ENCODE data around the gene ZSCAN2.

GRCh38 chr15:84653584-84653909 lies 52.7 kb downstream of the ZSCAN2 start:
- TF ChIP-seq, protein P1, sequence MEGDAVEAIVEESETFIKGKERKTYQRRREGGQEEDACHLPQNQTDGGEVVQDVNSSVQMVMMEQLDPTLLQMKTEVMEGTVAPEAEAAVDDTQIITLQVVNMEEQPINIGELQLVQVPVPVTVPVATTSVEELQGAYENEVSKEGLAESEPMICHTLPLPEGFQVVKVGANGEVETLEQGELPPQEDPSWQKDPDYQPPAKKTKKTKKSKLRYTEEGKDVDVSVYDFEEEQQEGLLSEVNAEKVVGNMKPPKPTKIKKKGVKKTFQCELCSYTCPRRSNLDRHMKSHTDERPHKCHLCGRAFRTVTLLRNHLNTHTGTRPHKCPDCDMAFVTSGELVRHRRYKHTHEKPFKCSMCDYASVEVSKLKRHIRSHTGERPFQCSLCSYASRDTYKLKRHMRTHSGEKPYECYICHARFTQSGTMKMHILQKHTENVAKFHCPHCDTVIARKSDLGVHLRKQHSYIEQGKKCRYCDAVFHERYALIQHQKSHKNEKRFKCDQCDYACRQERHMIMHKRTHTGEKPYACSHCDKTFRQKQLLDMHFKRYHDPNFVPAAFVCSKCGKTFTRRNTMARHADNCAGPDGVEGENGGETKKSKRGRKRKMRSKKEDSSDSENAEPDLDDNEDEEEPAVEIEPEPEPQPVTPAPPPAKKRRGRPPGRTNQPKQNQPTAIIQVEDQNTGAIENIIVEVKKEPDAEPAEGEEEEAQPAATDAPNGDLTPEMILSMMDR (IDR thresholded peaks at IDR 0.05; ENCODE audit: insufficient read depth, low read depth, low read length): no peak
- TF ChIP-seq EZH2 (IDR thresholded peaks at IDR 0.05; ENCODE audit: insufficient read depth, low read length): no peak

Data from astrocyte (in vitro differentiated cells and primary cell).